Activated CD8-positive, alpha-beta memory T cell treated with anti-CD3 and anti-CD28 coated beads for 1 hour (primary cell): ENCODE data around the gene STAP1.
"Not testable (repeated sequence)": the region's sequence is repeated elsewhere in the genome, so short reads cannot be mapped to it uniquely, and the experiment has no call there.

ENCODE experiments used
- DNase-seq, 2 donors: peaks; one replicate each; pipeline ENCODE4 v3.0.0-alpha.2; 2020; ENCODE audit warnings: low read depth in 1 of 2; ENCODE audit errors: extremely low read depth in 1 of 2

STAP1 gene

GRCh38 chr4:67615119-67615518 lies 56.6 kb downstream of the STAP1 start:
- DNase-seq = no peak

GRCh38 chr4:67616478-67616877 lies 58.0 kb downstream of the STAP1 start:
- DNase-seq = no peak

DNA sequence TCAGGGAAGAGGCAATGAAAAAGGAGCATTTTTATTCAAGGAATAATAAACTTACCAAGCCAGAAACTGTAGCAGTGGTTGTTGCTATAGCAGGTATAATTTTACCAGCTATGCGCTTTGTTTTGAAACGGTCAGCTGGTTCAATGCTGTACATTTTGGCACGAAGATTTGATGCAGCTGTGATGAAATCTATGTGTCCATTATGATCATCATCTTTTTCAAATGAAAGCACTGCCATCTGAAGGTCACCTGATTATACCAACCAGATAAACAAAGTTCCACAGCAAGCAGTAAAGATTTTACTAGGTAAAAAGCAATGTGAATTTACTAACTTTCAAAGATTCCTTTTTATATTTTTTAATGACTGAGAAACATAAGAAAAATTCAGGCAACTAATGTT lies 66.4 kb downstream of the STAP1 start:
- DNase-seq = no peak

DNA sequence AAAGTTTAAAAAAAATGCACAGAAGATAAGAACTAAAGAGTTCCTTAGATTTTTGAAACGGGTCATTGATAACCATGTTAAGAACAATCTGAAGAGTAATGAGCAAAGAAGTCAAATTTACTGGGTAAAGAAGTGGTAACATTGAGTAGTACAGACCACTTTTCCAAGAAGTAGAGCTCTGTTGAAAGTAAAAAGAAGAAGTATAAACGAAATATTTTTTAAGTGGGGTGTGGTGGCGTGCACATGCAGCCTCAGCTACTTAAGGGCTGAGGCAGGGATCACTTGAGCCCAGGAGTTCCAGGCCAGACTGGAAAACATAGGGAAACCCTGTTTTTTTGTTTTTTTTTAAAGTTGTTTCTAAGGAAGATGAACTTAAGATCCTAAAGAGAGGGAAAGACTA lies 74.0 kb downstream of the STAP1 start:
- no peak for DNase-seq

GRCh38 chr4:67634741-67635140 lies 76.2 kb downstream of the STAP1 start:
- DNase-seq = no peak

- no peak for DNase-seq
These were observed 76.8 kb downstream of the STAP1 start for GRCh38 chr4:67635331-67635730.

DNA sequence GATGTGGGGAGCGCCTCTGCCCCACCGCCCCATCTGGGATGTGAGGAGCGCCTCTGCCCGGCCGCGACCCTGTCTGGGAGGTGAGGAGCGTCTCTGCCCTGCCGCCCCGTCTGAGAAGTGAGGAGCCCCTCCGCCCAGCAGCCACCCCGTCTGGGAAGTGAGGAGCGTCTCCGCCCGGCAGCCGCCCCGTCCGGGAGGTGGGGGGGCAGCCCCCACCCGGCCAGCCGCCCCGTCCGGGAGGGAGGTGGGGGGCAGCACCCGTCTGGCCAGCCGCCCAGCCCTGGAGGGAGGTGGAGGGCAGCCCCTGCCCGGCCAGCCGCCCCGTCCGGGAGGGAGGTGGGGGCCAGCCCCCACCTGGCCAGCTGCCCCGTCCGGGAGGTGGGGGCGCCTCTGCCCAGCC lies 78.5 kb downstream of the STAP1 start:
- DNase-seq = not testable (repeated sequence)

GRCh38 chr4:67638136-67638535 lies 79.6 kb downstream of the STAP1 start:
- no peak for DNase-seq

DNA sequence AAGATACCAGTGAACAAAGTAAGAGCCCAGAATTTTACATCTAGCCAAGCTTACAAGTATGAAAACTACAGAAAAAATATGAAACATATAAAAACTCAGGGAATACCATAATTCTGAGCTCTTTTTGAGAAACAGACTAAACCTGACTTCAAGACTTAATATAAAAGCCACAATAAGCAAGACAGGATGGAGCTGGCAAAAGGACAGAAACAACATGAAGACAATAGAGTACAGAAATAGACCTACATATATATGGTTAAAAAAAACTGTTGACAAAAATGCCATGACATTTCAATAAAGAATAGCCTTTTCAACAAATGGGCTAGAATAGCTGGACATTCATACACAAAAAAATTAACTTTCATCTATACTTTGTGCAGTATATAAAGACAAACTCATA lies 93.0 kb downstream of the STAP1 start:
- no peak for DNase-seq
